ENCODE measurements around the gene MAEL.

MAEL gene

GRCh38 chr1:167064621-167065020, 75.5 kb downstream of the MAEL start:
- Histone ChIP-seq H3K27ac (ENCODE audit: low read depth in 2 of 2, low read length in 2 of 2) (peak overlapping the region in 1 of 2 donors; percentile 72), H3K4me3 (ENCODE audit: low read length in 2 of 2) (no peak overlapping the region), H3K4me1 (ENCODE audit: control insufficient read depth in 2 of 2, insufficient read depth in 2 of 2, low read length in 2 of 2) (peaks cover 15 to 20% of the 10 kb centered on the region in 2 donors), H3K9ac (ENCODE audit: low read depth in 1 of 2, low read length in 2 of 2) (no peak overlapping the region), H3K9me3 (ENCODE audit: control insufficient read depth in 2 of 2, low read length in 2 of 2) (no peaks in the 10 kb centered on the region), H3K27me3 (ENCODE audit: control insufficient read depth in 2 of 2, insufficient read depth in 2 of 2, low read length in 2 of 2) (no peaks in the 10 kb centered on the region), H3K36me3 (ENCODE audit: control insufficient read depth in 2 of 2, insufficient read depth in 2 of 2, low read length in 2 of 2) (peaks cover 30 to 46% of the 10 kb centered on the region in 2 donors)

- peak overlapping the region; percentile 19 to 28 for H3K9ac ChIP-seq (ENCODE audit: low read depth in 1 of 2, low read length in 2 of 2)
- H3K4me3 ChIP-seq (ENCODE audit: low read length in 2 of 2): peak overlapping the region in 1 of 2 donors; percentile 26
- peaks cover 39 to 48% of the 10 kb centered on the region in 2 donors for H3K36me3 ChIP-seq (ENCODE audit: control insufficient read depth in 2 of 2, insufficient read depth in 2 of 2, low read length in 2 of 2)
- no peaks in the 10 kb centered on the region for H3K9me3 ChIP-seq (ENCODE audit: control insufficient read depth in 2 of 2, low read length in 2 of 2)
- peaks cover 15 to 20% of the 10 kb centered on the region in 2 donors for H3K4me1 ChIP-seq (ENCODE audit: control insufficient read depth in 2 of 2, insufficient read depth in 2 of 2, low read length in 2 of 2)
- no peaks in the 10 kb centered on the region for H3K27me3 ChIP-seq (ENCODE audit: control insufficient read depth in 2 of 2, insufficient read depth in 2 of 2, low read length in 2 of 2)
- peak overlapping the region; percentile 78 to 81 for H3K27ac ChIP-seq (ENCODE audit: low read depth in 2 of 2, low read length in 2 of 2)
These were observed 76.4 kb downstream of the MAEL start for GRCh38 chr1:167065471-167065870.

- Histone ChIP-seq H3K27ac (ENCODE audit: low read depth in 2 of 2, low read length in 2 of 2) (peak overlapping the region; percentile 78 to 81), H3K9ac (ENCODE audit: low read depth in 1 of 2, low read length in 2 of 2) (peak overlapping the region; percentile 6 to 34), H3K4me3 (ENCODE audit: low read length in 2 of 2) (no peak overlapping the region)
These were observed 77.4 kb downstream of the MAEL start for GRCh38 chr1:167066333-167067122.

GRCh38 chr1:167067904-167068303, 78.8 kb downstream of the MAEL start:
- no peaks in the 10 kb centered on the region for H3K27me3 ChIP-seq (ENCODE audit: control insufficient read depth in 2 of 2, insufficient read depth in 2 of 2, low read length in 2 of 2)
- H3K9me3 ChIP-seq (ENCODE audit: control insufficient read depth in 2 of 2, low read length in 2 of 2): no peaks in the 10 kb centered on the region
- H3K36me3 ChIP-seq (ENCODE audit: control insufficient read depth in 2 of 2, insufficient read depth in 2 of 2, low read length in 2 of 2): peaks cover 42 to 52% of the 10 kb centered on the region in 2 donors
- H3K4me3 ChIP-seq (ENCODE audit: low read length in 2 of 2): no peak overlapping the region
- peaks cover 15 to 20% of the 10 kb centered on the region in 2 donors for H3K4me1 ChIP-seq (ENCODE audit: control insufficient read depth in 2 of 2, insufficient read depth in 2 of 2, low read length in 2 of 2)
- no peak overlapping the region for H3K27ac ChIP-seq (ENCODE audit: low read depth in 2 of 2, low read length in 2 of 2)
- no peak overlapping the region for H3K9ac ChIP-seq (ENCODE audit: low read depth in 1 of 2, low read length in 2 of 2)

More at GRCh38 chr1:167066333-167067122, 77.4 kb downstream of the MAEL start:
- Histone ChIP-seq H3K27me3 (ENCODE audit: control insufficient read depth in 2 of 2, insufficient read depth in 2 of 2, low read length in 2 of 2) (no peaks in the 10 kb centered on the region), H3K9me3 (ENCODE audit: control insufficient read depth in 2 of 2, low read length in 2 of 2) (no peaks in the 10 kb centered on the region), H3K36me3 (ENCODE audit: control insufficient read depth in 2 of 2, insufficient read depth in 2 of 2, low read length in 2 of 2) (peaks cover 44 to 50% of the 10 kb centered on the region in 2 donors), H3K4me1 (ENCODE audit: control insufficient read depth in 2 of 2, insufficient read depth in 2 of 2, low read length in 2 of 2) (peaks cover 15 to 20% of the 10 kb centered on the region in 2 donors)

- H3K4me3 ChIP-seq (ENCODE audit: low read length in 2 of 2): no peak overlapping the region
- no peak overlapping the region for H3K9ac ChIP-seq (ENCODE audit: low read depth in 1 of 2, low read length in 2 of 2)
- H3K4me1 ChIP-seq (ENCODE audit: control insufficient read depth in 2 of 2, insufficient read depth in 2 of 2, low read length in 2 of 2): peaks cover 15 to 20% of the 10 kb centered on the region in 2 donors
- peaks cover 45 to 55% of the 10 kb centered on the region in 2 donors for H3K36me3 ChIP-seq (ENCODE audit: control insufficient read depth in 2 of 2, insufficient read depth in 2 of 2, low read length in 2 of 2)
- H3K27me3 ChIP-seq (ENCODE audit: control insufficient read depth in 2 of 2, insufficient read depth in 2 of 2, low read length in 2 of 2): no peaks in the 10 kb centered on the region
- no peaks in the 10 kb centered on the region for H3K9me3 ChIP-seq (ENCODE audit: control insufficient read depth in 2 of 2, low read length in 2 of 2)
- H3K27ac ChIP-seq (ENCODE audit: low read depth in 2 of 2, low read length in 2 of 2): no peak overlapping the region
These were observed 79.7 kb downstream of the MAEL start for GRCh38 chr1:167068761-167069160.

GRCh38 chr1:167071286-167071685, 82.2 kb downstream of the MAEL start:
- Histone ChIP-seq H3K27me3 (ENCODE audit: control insufficient read depth in 2 of 2, insufficient read depth in 2 of 2, low read length in 2 of 2) (no peaks in the 10 kb centered on the region), H3K4me1 (ENCODE audit: control insufficient read depth in 2 of 2, insufficient read depth in 2 of 2, low read length in 2 of 2) (peaks cover 3 to 4% of the 10 kb centered on the region in 2 donors), H3K27ac (ENCODE audit: low read depth in 2 of 2, low read length in 2 of 2) (no peak overlapping the region), H3K9ac (ENCODE audit: low read depth in 1 of 2, low read length in 2 of 2) (no peak overlapping the region), H3K36me3 (ENCODE audit: control insufficient read depth in 2 of 2, insufficient read depth in 2 of 2, low read length in 2 of 2) (peaks cover 58% of the 10 kb centered on the region in 2 donors), H3K9me3 (ENCODE audit: control insufficient read depth in 2 of 2, low read length in 2 of 2) (no peaks in the 10 kb centered on the region), H3K4me3 (ENCODE audit: low read length in 2 of 2) (no peak overlapping the region)

Measured in mucosa of rectum (tissue), 2 donors.